GM19023 (cell line): ENCODE measurements around the gene FMNL1.
"Not testable (repeated sequence)": the region's sequence is repeated elsewhere in the genome, so short reads cannot be mapped to it uniquely, and the experiment has no call there.

Experiments used
- ATAC-seq: cut with Tn5 transposase; IDR thresholded peaks from one replicate; pipeline ENCODE4 v1.9.1; 2021; ENCODE audit warnings: mild to moderate bottlenecking, moderate library complexity; ENCODE audit not compliant: unreplicated experiment

Gene FMNL1, protein sequence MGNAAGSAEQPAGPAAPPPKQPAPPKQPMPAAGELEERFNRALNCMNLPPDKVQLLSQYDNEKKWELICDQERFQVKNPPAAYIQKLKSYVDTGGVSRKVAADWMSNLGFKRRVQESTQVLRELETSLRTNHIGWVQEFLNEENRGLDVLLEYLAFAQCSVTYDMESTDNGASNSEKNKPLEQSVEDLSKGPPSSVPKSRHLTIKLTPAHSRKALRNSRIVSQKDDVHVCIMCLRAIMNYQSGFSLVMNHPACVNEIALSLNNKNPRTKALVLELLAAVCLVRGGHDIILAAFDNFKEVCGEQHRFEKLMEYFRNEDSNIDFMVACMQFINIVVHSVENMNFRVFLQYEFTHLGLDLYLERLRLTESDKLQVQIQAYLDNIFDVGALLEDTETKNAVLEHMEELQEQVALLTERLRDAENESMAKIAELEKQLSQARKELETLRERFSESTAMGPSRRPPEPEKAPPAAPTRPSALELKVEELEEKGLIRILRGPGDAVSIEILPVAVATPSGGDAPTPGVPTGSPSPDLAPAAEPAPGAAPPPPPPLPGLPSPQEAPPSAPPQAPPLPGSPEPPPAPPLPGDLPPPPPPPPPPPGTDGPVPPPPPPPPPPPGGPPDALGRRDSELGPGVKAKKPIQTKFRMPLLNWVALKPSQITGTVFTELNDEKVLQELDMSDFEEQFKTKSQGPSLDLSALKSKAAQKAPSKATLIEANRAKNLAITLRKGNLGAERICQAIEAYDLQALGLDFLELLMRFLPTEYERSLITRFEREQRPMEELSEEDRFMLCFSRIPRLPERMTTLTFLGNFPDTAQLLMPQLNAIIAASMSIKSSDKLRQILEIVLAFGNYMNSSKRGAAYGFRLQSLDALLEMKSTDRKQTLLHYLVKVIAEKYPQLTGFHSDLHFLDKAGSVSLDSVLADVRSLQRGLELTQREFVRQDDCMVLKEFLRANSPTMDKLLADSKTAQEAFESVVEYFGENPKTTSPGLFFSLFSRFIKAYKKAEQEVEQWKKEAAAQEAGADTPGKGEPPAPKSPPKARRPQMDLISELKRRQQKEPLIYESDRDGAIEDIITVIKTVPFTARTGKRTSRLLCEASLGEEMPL

DNA sequence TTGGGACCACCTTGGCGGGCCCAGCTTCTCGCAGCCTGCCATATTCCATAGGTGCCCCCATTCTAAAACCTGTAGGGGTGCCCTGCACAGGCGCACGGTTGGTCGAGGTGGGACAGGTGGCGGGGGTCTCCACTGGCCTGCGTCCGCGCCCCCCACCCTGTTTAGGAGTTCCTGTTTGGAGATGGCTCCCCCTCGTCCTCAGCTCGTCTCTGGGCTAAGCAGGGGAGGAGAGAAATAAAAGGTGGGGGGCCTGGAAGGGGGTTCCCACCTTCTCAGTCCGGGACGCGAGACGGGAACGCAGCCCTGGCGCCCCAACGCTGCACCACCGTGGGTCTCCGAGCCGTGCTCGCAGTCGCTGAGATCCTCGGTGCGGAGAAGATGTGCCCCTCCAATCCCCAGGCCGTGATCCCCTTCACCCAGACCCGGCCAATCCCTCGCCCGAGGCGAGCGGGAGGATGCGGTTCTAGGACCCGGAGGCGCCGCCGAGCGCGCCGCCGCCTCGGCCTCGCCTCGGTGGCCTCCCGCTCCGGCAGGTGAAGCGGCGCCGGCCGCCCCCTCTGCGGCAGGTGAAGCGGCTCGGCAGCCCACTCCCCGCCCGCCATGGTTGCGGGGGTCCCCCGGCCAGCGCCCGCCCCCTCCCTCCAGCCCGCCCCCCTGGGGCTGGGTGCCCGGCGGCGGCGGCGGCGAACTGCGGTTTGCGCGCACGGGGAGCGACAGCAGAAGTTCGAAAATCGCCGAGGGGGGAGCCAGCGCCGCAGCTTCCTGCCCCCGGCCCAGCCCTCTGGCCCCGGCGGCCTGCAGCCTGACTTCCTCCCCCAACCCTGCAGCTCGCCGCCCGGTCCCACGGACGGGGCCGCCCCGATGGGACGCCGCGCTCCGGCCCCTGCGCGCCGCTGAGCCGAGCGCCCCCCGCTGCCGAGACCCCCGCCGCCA is at the start of gene FMNL1:
FMNL1 (plus strand) TSS at position 805 of the 933 bp plus-strand sequence. CDS start 240 bp downstream, outside the sequence.
- no peak for ATAC-seq

DNA sequence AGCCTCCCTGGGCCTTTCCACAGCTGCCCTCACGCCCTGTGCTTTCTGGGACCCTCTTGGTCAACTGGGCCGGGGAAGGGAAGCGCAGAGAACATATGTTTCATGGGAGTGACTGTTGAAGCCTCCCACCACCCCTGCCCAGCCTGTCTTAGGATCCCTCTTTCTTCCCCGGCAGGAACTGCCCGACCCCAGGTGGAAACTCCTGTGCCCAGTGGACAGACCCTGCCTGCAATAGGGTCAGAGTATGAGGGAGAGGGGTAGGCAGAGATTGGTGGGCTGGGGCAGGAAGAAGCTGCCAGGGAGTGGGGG is 49.5 kb upstream of the FMNL1 start:
- ATAC-seq, result no peak

DNA sequence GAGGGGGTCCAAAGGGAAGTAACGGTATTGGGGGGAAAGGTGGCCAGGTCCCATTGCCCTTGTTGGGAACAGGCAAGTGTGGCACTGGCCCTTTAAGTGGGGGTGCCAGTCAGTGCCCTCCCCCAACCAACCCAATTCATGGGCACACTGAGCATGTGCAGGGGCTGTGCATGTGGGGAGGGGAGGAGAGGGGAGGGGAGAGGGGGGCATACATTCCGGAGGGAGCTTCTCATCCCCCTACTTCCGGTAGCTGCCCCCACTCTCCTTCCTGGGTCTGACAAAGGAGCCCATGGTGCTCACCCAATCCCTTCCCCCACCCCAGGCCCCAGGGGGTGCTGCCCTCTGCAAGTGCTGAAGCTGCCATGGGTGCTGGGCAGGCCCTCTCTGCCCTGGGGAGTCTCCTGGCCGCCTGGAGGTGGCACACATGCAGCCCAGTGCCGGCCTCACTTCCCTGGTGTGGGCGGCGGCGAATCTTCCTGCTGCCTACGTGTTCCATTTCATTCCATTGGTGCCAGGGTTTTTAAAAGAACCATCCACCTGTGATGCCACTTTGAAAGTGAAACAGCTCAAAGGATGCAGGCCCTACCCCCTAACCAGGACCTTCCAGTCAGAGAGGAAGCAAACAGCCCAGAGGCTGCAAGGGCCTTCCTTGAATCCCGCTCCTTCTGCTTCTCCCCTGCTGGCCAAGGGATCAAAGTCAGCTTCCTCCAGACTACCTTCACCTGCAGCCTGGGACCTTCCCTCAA is 49.0 kb upstream of the FMNL1 start:
- no peak for ATAC-seq

DNA sequence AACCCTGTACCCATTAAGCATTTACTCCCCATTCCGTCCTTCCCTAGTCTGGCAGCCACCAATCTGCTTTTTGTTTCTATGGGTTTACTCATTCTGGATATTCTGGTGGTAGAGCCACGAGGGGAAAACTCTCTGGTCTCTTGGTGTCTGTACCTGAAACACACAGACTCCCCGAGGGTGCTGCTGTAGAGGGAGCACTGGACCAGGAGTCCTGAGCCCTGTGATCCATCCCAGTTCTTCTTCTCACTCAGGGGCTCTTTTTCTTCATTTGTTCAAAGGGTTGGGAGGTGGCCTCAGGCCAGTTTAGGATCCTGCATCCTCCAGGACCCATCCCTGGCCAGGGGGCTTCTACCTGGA is 45.9 kb upstream of the FMNL1 start:
- no peak for ATAC-seq

DNA sequence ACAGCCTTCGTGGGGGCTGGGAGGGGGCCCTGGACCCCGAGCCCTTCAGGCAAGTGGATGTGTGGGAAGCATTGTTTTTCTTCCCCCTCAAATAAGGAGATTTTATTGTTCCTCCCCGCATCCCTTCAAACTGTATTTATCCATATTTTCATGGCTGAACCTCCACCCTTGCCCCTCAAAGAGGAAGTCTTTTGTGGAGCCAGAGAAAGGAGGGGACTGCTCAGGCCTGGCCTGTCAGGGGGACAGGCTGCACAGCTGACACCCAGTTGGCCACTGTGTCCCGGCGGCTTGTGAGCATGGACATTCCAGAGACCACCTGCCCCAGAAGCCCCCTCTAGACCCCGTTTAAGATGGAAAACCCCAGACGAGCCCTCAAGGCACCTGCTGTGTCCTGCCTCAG is 44.1 kb upstream of the FMNL1 start:
- no peak for ATAC-seq

DNA sequence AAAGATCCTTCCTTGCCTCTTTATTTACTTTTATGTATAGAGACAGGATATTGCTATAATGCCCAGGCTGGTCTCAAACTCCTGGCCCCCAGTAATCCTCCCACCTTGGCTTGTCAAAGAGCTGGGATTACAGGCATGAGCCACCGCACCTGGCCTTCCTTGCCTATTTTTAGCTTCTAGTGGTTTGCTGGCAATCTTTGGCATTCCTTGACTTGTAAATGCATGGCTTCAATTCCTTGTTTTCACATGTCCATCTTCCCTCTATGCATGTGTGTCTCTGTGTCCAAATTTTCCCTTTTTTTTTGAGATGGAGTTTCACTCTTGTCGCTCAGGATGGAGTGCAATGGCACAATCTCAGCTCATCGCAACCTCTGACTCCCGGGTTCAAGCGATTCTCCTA is 37.5 kb upstream of the FMNL1 start:
- ATAC-seq, result no peak

DNA sequence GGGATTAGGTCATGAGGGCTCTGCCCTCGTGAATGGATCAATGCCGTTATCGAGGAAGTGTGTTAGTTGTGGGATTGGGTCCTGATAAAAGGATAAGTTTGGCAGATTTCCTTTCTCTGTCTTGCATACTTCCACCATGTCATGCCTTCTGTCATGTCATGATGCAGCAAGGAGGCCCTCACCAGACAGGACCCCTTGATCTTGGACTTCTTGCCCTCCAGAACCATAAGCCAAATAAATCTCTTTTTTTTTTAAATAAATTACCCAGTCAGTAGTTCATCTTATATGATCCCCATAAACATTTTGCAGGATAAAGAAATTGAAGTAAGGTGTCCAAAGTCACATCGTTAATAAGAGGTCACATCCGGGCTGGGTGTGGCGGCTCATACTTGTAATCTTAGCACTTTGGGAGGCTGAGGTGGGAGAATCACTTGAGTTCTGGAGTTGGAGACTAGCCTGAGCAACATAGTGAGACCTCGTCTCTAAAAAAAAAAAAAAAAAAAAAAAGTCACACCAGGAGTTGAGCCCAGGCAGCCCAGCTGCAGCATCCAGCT is 34.8 kb upstream of the FMNL1 start:
- no peak for ATAC-seq

DNA sequence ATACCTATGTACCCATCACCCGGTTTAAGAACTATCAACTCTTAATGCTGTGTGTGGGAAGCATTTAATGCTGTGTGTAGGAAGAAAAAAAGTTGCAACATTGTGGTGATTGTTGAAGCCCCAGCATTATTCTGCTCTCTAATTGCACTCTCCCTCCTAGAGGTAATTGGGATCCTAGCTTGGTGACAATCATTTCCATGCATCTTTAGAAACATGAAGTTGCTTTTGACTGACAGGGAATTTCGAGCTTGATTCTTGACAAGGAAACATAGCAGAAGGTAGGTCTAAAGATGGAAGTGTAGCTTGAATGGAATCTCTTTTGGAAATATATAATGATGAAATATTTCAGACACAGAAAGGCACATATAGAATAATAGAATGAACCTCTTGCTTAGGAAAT is 32.7 kb upstream of the FMNL1 start:
- no peak for ATAC-seq

DNA sequence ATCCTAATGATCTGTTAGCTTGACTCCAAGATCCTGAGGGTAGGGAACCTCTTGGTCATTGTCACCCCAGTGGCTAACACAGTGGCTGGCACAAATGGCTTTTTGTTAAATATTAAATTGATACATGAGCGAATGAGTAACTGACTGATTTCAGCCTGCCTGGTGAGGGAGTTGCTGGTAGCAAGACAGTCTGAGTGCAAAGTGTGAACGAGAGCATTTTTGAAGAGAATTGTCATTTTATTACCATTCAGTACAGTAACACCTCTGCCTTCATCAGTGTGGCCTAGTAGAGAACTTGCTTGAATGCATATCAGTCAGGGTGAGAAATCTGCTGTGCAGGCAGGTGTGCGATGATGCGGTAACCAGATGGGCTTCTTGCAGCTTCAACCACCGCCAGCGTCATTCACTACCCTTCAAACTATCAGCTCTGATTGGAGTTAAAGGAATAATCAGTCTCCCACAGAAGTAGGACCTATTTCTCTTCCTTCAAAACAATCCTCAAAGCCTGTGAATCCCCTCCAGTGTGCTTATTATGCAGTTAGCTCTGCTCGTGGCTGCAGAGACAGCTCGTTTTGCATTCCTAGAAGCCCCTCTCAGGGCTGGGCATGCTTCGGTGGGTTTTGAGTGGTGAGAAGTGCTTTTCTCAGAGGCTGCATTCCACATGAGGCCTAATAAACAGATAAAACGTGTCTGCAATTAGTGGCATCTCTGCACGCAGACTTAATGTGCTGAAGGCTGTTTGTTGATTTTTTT is 31.0 kb upstream of the FMNL1 start:
- ATAC-seq, result no peak

DNA sequence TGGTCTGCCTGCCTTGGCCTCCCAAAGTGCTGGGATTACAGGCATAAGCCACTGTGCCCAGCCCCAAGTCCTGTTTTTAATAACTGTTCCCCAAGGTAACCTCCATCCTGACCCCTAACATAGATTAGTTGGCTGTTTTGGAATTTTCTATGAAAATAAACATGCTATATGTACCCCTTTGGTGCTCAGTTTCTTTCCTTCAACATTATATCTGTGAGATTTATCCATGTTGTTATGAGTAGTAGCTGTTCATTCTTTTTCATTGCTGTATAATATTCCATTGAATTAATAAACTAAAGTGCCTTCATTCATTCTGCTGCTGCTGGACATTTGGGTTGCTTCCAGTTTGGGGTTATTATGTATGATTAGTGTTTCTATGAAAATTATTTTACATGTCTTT is 26.3 kb upstream of the FMNL1 start:
- no peak for ATAC-seq

DNA sequence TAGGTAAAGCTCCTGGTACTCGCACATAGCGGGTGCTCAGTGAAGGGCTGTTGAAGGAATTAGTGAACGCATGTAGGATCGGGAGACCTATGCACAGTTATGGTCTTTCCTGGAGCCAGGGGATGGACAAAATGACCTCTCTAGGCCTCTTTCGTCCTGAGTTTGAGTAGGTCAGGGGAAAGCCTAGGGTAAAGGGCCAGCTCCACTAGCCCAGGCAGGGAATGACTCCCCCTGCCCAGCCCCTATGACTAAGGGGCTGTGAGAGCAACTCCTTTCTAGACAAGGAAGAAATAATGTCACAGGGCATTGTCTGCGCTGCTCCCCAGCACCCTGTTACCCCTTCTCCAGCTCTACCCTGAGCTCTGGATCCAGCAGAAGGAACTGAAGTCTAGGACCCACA is 24.6 kb upstream of the FMNL1 start:
- ATAC-seq, result no peak

DNA sequence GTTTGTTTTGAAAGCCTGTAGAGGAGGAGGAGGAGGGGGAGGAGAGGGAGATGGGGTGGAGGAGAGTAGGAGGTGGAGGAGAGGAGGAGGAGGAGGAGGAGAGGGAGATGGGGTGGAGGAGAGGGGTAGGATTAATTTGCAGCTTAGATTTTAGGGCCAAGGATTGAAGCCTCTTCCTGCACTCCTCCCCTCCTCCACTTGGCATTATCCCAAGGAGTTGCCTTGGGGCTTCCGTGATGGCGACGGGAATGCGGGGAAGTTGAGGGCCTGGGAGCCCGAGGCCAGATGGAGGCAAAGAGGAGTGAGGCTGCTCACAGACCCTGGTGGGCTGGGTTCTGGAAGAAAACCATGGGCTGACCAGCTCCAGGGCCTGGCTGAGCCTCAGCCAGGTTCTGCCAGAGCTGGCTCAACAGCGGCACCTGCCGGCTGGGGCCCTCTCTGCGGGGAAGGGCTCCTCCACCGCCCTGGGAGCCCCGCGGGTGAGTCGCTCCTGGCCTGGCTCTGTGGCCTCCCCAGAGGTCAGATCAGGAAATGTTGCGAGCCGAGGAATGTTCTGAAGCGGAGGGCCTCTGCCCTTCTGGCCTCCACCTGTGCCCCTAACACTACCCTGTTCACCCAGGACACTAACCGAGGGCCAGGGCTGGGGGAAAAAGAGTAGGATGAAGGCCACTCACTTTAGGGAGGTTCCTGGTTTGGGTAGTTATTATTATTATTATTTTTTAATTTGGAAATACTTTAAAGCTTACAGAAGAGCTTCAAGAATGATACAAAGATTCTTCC is 23.9 kb upstream of the FMNL1 start:
- no peak for ATAC-seq

DNA sequence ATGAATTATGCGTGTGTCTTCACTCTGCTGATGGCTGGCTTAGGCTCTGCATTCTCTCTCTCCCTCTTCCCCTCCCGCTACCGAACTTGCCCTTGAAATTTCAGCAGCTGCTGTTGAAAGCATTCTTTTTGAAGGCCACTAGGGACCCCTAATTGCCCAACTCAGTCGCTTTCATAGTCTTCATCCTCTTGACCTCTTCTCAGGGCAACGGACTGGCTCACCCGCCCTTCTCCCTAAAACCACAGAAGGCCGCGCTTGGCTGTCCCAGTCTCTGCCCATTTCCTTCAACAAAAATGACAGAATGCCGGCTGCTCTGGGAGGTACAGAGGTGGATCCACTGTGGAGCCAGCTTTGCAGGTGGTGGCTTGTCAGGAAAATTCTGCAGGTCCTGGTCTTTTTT is 21.0 kb upstream of the FMNL1 start:
- no peak for ATAC-seq

DNA sequence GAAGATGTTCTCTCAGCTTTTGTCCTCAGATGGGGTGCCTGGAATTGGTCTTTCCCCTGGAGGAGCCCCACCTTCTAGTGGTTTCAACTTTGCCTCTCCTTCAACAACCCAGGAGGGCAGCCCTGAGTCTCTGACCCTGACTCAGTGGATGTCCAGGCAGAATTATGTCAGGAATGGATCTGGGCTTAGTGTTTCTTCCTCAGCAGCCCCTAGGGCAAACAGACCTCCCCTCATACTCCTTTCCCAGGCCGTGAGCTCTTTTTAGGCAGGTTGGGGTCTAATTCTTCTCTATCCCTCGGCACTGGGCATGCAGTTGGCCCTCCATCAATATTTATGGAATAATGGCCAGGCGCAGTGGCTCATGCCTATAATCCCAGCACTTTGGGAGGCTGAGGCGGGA is 20.2 kb upstream of the FMNL1 start:
- ATAC-seq, result no peak

DNA sequence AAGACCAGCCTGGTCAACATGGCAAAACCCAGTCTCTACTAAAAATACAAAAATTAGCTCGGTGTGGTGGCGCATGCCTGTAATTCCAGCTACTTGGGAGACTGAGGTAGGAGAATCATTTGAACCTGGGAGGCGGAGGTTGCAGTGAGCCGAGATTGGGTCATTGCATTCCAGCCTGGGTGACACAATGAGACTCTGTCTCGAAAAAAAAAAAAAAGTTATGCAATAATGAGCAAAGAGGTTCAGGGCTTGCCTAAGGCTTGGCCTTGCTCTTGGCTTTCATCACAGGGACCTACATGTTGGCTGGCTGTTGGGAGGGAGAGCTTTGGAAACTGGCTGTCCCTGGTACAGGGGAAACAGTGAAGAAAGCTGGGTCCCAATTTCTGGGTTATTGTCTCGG is 19.8 kb upstream of the FMNL1 start:
- not testable (repeated sequence) for ATAC-seq

DNA sequence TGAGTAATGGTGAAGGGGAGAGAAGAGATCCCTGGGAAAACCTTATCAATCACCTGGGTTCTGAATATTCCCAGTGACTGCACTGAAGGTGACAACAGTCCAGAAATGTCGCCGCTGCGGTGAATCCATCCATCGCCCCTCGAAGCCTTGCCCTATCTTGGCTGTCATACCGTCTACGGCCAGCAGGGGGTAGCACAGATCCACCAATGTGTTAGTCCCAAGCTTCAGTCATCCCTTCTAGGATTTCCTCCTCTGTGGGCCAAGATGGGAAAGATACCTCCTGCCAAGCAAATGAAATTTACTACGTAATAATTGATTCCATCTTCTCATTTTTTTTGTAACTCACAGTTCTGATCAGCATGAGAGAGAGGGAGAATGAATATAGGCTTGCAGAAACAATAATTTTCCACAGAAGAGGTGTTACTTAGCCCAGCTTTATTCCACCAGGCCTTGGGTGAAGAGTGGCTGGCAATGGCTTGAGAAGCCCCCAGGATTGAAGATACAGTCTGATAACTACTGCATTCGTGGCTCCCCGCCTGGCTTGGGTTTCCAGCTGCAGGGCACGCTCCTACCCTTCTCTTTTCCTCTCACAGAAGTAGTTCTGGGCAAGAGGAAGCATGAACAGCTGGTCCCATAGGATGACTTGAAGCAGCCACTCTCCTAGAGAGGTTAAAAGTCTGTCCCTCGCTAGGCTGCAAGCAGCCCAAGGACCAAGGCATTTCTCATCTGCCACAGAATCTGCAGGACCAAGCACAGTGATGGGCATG is 2.6 kb upstream of the FMNL1 start:
- no peak for ATAC-seq

DNA sequence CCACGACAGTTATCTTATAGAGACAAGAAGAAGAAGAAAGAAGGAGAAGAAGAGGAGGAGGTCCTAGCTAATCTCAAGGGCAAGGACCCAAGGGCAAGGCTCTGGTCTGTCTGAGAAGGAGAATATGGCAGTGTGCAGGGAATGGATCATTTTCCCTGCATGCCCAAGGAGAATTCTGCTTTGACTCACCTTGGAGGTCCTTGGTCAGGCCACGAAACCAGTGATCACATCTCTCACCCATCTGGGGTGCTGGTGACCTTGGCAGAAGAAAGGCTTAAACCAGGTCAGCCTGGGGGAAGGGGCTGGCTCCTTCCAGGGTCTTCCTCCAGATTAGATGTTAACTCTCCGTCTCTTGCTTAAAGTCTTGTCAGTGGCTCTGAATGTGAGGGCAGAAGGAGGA is 1.6 kb upstream of the FMNL1 start:
- no peak for ATAC-seq

DNA sequence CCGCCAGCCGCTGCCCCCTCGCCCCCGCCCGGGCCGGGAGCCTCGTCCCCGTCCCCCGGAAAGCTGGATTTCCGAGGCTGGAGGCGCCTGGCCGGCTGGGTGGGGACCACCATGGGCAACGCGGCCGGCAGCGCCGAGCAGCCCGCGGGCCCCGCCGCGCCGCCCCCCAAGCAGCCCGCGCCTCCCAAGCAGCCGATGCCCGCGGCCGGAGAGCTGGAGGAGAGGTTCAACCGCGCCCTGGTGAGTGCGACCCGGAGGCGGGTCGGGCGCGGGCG is 266 bp downstream of the FMNL1 start:
- ATAC-seq, result no peak
